ENCODE results near the gene CCDC107.

The CCDC107 gene

DNA sequence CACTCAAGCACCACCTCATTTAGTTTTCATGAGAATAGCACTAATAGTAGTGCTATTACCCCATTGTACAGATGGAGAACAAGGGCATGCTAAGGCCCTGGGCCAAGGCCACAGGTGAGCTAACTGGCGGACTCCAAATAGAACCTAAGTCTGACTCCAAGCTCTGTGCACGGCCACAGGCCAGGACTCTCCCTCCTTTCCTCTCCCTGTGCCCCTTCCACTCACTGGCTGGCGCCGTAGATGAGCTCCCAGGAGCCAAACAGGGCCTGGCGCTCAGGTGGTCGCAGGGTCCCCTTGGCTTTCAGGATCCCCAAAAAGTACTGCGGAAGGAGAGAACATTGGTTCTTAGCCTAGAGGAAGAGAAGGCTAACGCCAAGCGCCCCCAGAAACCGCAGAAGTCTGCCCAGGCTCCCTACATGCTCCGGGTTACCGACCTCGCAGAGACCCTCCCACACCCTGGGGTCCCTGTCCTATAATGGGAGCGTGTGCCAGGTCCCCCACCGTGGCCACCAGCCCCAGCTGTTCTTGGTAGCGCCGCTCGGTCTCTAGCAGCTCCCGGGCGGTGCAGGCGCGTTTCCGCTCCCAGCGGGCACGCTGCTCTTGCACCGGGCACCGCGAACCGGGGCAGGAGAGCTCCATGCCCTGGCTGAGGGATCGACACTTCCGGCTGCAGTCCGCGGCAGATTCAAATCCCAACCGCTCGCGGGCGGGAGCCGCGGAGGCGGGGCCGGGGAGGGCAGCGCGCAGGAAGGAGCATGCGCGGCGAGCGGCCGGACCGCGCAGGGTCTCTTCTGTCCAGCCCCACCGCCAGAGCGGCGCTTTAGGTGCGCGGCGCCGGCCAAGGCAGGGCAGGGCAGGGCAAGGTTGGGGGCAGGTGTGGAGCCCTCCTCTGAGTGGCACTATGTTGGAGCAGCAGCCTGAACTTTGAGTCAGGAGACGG lies 6.7 kb downstream of the CCDC107 start, which contains the start of gene ARHGEF39:
Gene ARHGEF39, minus strand, starts transcription at position 665 of the 940 bp plus-strand sequence. Its CDS starts 26 bp downstream, at position 639.
- DNase-seq, result peak; percentile 79

DNA sequence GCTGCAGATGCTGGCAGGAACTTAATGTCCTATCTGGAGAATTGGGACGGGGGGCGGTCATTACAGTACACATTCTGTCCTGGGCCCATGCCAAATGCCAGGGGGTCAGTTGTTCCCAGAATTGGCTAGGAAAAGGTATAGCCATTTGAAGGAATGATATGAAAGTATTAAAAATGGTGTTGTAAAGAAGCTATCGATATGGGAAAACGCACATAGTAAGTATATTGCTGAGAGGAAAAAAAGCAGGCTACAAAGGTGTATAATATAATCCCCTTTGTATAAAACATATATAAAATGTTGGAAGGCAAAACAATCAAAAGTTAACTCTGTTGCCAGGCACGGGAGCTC lies 7.4 kb downstream of the CCDC107 start:
- no peak for DNase-seq

DNA sequence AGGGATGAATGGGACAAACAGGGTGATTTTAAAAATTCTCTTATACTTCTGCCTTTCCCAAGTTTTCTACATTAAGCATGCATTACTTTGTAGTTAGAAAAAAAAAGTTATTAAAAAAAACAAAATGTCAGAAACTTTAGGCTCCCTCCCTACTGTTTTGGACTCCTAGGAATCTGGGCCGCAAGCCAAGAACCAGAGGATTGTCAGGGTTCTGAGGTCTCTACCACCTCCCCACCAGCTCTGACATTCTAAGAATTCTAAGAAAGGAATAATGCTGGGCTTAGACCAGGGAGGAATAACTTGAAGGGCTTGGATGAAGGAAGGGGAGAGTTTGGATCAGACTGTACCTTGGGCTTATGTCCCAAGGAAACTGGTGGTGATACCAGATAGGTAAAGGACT lies 8.0 kb downstream of the CCDC107 start:
- peak; percentile 70 for DNase-seq

DNA sequence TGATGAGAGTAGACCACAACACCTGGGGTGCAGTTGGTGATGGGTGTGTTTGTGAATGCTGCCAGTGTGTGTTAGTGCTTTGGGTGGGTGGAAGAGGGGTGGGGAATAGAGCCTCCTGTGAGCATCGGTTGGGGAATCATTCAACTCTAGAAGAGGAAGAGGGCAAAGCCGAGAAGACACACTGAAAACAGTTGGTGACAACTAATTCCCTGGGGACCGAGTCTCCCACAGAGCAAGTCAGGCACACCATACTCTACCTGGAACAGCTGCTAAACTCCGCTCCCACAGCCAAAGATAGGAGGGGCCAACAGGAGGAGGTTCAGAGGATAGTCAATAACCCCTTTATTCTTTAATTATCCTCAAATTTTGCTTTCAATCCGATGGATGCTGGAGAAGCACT lies 8.5 kb downstream of the CCDC107 start:
- no peak for DNase-seq

GRCh38 chr9:35667939-35668338 lies 9.8 kb downstream of the CCDC107 start:
- no peak for DNase-seq

DNA sequence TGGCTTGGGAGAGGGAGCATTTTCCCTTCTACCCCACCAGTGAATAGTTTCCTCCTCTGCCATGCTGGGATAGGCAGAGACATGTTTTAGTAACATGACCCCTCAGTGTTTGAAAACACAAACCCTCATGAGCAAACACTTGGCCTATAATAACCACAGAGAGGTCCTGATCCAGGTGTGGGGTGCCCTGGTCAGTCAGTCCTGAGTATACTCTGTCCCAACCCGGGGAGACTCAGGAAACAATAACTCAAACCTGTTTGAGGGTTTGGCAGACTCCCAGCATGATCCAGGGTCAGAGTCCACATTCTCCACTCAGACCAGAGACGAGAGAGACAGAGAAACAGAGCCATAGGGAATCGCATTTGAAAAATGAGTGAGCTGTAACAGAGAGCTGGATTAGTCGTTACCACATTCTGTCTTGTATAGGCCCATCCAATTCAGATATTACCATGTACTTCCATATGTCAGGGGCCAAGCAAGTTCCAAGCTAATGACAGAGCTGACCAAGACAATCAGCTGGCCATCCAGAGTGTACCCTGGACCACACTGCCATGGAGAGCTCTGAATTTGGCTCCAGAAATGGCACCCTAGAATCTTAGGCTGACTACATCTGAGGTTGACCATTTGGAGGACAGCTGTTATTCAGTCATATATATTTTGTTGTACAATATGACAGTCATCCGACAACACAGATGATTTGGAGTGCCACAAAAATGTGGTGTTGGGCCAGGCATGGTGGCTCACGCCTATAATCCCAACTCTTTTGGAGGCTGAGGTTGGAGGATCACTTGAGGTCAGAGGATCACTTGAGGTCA lies 11.4 kb downstream of the CCDC107 start:
- no peak for DNase-seq

GRCh38 chr9:35673132-35674024 lies 15.3 kb downstream of the CCDC107 start, which contains the start of gene CA9:
CA9 (plus strand) TSS chr9:35673928; CDS start chr9:35673960, 32 bp downstream.
- DNase-seq, result peak; percentile 35

- no peak for DNase-seq
These were observed 15.9 kb downstream of the CCDC107 start for GRCh38 chr9:35674025-35674361.

GRCh38 chr9:35675204-35675603 lies 17.1 kb downstream of the CCDC107 start:
- no peak for DNase-seq

DNA sequence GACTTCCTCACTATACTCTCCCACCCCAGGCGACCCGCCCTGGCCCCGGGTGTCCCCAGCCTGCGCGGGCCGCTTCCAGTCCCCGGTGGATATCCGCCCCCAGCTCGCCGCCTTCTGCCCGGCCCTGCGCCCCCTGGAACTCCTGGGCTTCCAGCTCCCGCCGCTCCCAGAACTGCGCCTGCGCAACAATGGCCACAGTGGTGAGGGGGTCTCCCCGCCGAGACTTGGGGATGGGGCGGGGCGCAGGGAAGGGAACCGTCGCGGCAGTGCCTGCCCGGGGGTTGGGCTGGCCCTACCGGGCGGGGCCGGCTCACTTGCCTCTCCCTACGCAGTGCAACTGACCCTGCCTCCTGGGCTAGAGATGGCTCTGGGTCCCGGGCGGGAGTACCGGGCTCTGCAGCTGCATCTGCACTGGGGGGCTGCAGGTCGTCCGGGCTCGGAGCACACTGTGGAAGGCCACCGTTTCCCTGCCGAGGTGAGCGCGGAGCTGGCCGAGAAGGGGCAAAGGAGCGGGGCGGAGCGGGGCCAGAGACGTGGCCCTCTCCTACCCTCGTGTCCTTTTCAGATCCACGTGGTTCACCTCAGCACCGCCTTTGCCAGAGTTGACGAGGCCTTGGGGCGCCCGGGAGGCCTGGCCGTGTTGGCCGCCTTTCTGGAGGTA lies 17.8 kb downstream of the CCDC107 start:
- DNase-seq, result peak; percentile 45

DNA sequence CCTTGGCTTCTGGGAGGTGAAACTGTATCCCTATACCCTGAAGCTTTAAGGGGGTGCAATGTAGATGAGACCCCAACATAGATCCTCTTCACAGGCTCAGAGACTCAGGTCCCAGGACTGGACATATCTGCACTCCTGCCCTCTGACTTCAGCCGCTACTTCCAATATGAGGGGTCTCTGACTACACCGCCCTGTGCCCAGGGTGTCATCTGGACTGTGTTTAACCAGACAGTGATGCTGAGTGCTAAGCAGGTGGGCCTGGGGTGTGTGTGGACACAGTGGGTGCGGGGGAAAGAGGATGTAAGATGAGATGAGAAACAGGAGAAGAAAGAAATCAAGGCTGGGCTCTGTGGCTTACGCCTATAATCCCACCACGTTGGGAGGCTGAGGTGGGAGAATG lies 21.0 kb downstream of the CCDC107 start:
- no peak for DNase-seq

DNA sequence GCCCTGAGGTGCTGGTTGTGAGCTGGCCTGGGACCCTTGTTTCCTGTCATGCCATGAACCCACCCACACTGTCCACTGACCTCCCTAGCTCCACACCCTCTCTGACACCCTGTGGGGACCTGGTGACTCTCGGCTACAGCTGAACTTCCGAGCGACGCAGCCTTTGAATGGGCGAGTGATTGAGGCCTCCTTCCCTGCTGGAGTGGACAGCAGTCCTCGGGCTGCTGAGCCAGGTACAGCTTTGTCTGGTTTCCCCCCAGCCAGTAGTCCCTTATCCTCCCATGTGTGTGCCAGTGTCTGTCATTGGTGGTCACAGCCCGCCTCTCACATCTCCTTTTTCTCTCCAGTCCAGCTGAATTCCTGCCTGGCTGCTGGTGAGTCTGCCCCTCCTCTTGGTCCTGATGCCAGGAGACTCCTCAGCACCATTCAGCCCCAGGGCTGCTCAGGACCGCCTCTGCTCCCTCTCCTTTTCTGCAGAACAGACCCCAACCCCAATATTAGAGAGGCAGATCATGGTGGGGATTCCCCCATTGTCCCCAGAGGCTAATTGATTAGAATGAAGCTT lies 21.8 kb downstream of the CCDC107 start:
- no peak for DNase-seq

DNA sequence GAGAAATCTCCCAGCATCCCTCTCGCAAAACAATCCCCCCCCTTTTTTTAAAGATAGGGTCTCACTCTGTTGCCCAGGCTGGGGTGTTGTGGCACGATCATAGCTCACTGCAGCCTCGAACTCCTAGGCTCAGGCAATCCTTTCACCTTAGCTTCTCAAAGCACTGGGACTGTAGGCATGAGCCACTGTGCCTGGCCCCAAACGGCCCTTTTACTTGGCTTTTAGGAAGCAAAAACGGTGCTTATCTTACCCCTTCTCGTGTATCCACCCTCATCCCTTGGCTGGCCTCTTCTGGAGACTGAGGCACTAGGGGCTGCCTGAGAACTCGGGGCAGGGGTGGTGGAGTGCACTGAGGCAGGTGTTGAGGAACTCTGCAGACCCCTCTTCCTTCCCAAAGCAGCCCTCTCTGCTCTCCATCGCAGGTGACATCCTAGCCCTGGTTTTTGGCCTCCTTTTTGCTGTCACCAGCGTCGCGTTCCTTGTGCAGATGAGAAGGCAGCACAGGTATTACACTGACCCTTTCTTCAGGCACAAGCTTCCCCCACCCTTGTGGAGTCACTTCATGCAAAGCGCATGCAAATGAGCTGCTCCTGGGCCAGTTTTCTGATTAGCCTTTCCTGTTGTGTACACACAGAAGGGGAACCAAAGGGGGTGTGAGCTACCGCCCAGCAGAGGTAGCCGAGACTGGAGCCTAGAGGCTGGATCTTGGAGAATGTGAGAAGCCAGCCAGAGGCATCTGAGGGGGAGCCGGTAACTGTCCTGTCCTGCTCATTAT lies 22.4 kb downstream of the CCDC107 start:
- DNase-seq, result peak; percentile 68

DNA sequence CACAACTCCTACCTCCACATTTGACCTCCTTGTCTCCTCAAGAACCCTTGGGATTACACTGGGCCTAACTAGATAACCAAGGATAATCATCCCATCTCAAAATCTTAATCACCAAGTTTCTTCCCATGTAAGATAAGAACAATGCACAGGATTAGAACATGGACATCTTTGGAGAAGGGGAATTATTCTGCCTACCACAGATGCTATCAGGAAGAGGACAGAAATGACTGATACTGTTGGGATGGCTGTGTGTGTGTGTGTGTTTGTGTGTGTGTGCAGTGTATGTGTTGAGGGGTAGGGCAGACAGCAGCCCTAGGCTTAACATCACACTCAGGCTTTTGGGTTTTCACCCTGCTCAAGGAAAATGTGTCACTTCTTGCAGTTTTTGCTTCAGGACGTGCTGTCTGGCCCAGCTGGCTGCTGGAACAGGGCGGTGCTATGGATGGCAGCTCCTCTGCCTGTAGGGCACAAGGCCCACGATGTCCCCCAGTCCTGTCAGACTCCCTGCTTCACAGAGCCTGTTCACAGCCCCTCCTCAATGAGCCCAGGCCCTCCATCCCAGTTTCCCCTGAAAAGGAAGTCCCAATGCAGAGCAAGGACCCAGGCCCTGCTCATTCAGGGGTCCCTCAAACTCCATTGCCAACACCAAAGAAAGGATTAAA lies 23.4 kb downstream of the CCDC107 start:
- DNase-seq, result peak; percentile 49

GRCh38 chr9:35682051-35682450 lies 24.0 kb downstream of the CCDC107 start:
- DNase-seq, result no peak

DNA sequence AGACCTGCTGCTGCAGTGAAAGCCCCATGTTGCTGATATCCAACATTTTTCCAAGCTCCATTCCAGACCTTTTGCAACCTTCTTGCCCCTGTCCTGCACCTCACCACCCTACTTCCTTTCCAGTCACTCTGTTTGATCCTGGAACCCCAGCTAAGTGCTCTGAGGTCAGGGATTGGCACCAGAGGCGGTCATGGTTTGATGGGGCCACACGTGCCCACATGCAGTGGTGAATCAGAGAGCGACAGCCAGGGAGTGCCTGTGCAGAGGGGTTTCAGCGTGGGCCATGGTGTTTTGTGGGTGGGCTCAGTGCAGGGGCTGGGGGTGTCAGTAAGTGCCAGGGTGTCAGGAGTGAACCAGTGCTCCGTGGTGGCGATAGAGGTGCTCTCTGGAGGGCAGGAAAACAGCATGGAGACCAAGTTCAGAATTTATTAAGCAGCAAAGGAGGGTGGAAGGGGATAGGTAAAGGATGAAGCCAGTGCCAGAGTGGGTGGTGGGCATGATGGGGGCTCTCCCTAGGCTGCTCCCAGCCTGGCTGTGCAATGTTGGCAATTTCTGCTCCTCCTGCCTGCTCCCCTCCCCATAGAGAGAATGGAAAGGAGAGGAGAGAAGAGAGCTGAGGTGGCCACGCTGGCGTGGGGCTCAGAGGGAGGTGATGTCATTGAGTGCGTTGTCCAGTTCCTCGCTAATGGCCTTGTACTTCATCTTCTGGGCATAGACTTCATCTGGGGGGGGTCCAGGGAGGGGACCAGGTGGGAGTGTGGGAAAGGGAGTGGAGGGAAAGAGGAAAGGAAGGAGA lies 24.6 kb downstream of the CCDC107 start:
- DNase-seq, result no peak

DNA sequence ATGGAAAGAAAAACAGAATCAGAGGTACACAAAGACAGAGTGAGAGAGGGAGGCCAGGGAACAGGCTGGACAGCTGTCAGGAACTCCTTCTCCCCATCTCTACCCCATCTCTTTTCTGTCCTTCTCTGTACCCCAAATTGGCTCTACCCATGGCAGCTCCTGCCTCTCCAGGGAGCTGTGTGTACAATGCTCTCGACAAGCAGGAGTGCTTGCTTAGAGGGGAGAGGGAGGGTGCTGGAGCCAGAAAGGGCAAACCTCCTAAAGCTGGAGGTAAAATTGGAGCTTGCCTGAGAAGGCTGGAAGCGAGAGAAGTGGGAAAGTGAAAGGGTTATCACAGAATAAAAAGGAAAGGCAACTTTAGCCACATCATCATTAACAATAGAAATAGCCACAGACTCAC lies 25.2 kb downstream of the CCDC107 start:
- no peak for DNase-seq

DNA sequence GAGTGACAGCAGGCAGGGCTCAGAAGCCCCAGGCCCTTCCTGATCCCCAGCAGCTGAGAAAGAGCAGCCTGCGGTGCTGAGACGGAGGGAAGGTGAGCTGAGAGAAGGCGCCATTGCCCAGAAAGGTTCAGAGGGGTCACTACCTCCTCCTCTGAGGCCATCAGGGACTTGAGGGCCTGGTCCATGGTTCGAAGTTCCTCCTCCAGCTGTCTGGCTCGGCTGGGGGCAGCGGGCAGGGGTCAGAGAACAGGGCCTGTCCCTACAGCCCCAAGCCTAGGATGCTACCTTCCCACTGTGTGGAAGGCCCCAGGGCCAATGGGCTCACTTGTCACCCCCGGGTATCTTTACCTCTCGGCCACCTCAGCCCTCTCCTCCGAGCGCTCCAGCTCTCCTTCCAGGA lies 26.8 kb downstream of the CCDC107 start:
- DNase-seq, result no peak

- no peak for DNase-seq
These were observed 27.4 kb downstream of the CCDC107 start for GRCh38 chr9:35685506-35685905.

Measured in fibroblast of skin of right quadriceps (primary cell).